Gastrocnemius medialis (tissue), 4 donors: Measurements from ENCODE around the gene CYP1A2.

Experiments used
- POLR2A ChIP-seq, 2 donors: fragments of 450-650 bp; IDR thresholded peaks; one replicate each; pipeline ENCODE4 v1.6.1; 2017; ENCODE audit warnings: antibody characterized with exemption in 2 of 2, mild to moderate bottlenecking in 2 of 2, moderate library complexity in 2 of 2
- TF ChIP-seq, protein P1 (sequence below), 5 experiments: fragments of 450-650 bp in 3 of 5; fragments of 200-600 bp in 2 of 5; sonication (generic) in 2 of 5; IDR thresholded peaks in 4 of 5; conservative IDR thresholded peaks in 1 of 5; 1 replicate in 4 of 5; 2 replicates in 1 of 5; pipeline ENCODE4 v1.5.1; 2016 to 2019; ENCODE audit warnings: antibody characterized with exemption in 5 of 5, mild to moderate bottlenecking in 3 of 5, moderate library complexity in 3 of 5

DNA sequence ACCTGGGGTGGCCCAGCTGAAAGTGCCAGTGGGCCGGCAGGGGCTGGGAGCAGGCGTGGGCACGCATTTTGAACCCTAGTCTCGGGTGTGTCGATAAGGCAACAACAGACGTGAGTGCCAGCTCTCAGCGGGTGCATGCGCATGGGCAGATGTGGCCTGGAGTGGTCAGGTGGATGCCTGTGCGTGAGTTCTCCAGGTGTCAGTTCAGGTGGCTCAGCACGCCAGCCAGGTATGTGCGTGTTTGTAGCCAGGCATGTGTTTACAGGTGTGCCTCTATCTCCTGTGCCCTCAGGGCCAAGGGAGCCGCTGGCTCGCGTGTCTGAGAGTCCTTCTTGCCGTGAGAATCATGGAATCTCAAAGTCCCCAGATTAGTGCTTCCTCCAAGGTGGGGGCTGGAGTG, 14.8 kb downstream of the CYP1A2 start:
- TF ChIP-seq, protein P1, sequence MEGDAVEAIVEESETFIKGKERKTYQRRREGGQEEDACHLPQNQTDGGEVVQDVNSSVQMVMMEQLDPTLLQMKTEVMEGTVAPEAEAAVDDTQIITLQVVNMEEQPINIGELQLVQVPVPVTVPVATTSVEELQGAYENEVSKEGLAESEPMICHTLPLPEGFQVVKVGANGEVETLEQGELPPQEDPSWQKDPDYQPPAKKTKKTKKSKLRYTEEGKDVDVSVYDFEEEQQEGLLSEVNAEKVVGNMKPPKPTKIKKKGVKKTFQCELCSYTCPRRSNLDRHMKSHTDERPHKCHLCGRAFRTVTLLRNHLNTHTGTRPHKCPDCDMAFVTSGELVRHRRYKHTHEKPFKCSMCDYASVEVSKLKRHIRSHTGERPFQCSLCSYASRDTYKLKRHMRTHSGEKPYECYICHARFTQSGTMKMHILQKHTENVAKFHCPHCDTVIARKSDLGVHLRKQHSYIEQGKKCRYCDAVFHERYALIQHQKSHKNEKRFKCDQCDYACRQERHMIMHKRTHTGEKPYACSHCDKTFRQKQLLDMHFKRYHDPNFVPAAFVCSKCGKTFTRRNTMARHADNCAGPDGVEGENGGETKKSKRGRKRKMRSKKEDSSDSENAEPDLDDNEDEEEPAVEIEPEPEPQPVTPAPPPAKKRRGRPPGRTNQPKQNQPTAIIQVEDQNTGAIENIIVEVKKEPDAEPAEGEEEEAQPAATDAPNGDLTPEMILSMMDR (IDR thresholded peaks at IDR 0.05 in 4 of 5, conservative IDR thresholded peaks at IDR 0.05 in 1 of 5), result no peak
- TF ChIP-seq POLR2A (IDR thresholded peaks at IDR 0.05), result no peak
